GM21529 (cell line): ENCODE results near the gene DDX25.
A peak's percentile ranks its signal among the peaks of the same experiment; 100 is the strongest.
"Not testable (repeated sequence)": the region's sequence is repeated elsewhere in the genome, so short reads cannot be mapped to it uniquely, and the experiment has no call there.

Source experiments
- ATAC-seq: cut with Tn5 transposase; IDR thresholded peaks from one replicate; pipeline ENCODE4 v1.9.1; 2021; ENCODE audit not compliant: unreplicated experiment

DDX25 gene

DNA sequence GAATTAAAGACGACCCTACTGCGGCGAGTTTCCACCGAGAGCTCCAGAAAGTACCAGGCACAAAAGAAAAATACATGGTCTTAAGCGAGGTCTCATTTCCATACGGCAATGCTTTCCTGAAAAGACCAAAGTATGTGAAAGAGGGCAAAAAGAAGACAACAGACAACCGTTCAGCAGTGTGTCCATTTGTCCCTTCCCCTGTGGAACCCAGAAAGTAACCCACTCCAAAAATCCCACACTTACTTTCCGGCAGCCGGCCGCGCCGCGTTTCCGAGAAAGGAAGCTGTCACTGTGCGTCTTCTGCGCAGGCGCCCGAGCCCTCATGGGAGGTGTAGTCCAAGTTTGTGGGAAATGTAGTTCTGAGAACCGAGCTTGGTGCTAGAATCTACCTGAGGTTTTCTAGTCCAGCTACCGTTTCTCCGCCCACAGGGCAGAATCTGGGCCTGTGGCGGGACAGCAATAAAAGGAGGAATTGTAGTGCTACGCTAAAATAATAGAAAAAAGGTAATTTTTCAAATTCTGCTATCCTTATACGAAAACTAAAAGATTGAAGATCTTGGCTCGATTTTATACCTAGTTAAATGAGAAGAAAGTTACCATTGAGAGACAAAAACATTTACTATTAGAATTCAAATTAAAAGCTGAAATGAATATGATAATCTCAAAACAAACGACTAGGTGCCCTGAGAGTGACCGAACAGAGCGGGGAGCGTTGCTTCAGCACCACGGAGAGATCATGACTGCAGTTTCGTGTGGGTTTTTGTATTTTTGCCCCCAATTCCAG is 1.2 kb upstream of the DDX25 start, which contains the start of gene PUS3:
Gene PUS3 (minus strand): TSS at position 280 of the 784 bp plus-strand sequence. CDS start 6,922 bp downstream, outside the sequence.
- peak; percentile 99 for ATAC-seq

DNA sequence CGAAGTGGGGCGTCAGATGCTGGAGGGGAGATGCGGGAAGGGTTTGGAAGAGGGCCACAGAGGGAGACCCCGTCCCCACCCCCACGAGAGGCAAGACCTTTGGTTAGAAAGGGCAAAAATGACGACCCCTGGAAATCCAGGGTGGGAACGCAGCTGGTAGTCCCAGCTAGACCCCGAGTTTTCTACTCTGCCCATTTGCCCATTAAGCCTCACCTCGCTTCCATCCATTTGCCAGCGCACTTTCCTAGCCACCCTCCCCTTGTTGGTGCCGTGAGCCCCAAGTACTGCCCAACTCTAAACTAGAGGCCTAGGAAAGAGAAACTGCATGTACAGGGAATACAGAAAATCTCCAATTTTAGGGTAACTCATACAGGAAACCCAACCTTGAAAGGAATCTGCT is 370 bp downstream of the DDX25 start:
- ATAC-seq = no peak

DNA sequence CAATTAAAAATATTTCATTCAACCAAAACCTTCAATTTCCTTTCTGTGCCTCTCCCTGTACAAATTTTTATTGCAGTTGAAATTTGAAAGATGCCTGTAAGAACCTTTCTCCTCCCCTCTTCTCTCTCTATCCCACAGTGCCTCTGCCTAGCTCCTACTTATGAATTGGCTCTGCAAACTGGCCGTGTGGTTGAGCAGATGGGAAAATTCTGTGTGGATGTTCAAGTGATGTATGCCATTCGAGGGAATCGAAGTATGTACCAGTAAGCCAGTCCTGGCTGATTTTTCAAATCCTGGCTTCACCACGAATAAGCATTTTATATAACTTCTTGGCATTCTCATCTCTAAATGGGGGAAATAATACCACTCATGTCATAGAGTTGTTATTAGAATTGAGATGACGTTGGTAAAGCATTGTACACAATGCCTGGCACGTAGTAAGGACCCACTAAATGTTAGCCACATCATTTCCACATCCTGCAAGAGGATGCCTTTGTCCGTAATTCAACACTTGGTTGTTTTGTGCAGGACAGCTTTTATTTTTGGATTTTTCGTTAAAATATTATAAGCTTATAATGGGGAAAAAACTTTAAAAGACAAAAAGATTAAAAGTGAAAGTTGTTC is 6.0 kb downstream of the DDX25 start:
- no peak for ATAC-seq

DNA sequence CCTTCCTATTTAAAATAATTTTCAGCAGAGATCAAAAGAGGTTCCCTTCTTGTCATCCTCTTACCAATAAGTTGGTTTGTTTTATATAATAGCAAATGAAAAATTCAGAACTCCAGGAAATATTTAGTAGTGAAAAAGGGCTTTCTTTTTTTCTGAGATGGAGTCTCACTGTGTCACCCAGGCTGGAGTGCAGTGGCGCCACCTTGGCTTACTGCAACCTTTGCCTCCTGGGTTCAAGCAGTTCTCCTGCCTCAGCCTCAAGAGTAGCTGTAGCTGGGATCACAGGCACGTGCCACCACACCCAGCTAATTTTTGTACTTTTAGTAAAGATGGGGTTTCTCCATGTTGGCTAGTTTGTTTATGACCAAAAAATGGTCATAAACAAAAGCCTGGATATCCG is 10.3 kb downstream of the DDX25 start:
- ATAC-seq = not testable (repeated sequence)

DNA sequence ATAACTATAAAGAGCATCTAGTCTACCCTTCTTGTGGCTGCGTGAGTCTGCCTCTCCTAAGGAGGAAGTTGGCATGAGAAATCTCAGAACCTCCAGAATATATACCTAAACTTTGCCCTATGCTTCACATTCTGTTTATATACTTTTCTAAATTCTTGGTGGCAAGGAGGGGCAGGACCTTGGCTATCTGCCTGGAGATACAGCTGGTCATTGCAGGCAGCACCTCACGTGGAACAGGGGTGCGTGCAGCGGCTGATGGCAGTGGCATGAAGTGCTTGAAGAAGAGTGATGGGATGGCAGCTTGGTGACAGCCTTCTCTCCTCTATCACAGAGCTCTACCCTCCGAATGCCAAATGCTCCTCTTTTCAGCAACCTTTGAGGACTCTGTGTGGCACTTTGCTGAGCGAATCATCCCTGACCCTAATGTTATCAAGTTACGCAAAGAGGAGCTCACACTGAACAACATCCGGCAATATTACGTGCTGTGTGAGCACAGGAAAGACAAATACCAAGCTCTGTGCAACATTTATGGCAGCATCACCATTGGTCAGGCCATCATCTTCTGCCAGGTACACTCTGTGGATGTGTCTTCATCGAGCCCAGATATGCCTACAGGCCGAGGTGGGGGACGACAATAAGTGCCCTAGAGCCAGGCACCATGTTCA is 12.5 kb downstream of the DDX25 start:
- no peak for ATAC-seq

DNA sequence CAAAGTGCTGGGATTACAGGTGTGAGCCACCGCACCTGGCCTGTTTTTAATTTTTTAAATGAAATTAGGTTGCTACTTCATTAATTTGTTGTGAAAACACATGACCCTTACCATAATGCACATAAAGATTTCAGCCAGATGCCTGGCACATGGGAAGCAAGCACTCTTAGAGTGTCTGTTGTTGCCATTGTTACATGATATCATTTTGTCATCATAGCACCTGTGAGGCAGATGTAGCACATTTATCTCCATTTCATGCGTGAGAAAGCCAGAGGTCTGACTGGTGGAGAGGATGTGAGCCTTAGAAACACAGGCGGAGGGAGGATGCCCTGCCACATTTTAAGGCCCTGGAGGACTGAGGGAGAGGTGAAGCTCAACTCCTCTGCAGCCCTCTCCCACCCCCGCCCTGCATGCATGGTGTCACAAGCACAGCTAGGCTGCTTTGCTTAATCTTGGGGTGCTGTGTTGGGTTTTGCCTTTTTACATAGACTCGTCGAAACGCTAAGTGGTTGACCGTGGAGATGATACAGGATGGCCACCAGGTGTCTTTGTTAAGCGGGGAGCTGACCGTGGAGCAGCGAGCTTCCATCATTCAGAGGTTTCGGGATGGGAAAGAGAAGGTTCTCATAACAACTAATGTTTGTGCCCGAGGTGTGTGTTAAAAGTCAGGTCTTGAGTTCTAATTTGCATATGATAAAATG is 14.0 kb downstream of the DDX25 start:
- no peak for ATAC-seq

DNA sequence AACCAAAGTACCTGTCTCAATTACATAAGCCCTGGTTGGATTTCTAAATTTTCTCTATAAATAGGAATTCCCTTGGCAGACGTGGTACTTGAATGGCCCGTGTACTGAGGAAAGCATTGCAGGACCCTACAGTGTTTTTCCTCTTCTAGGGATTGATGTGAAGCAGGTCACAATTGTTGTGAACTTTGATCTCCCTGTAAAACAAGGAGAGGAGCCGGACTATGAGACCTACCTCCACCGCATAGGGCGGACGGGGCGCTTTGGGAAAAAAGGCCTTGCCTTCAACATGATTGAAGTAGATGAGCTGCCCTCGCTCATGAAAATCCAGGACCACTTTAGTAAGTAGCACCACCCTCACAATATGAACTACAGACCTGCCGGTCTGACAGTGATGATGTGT is 16.7 kb downstream of the DDX25 start:
- ATAC-seq = no peak

DNA sequence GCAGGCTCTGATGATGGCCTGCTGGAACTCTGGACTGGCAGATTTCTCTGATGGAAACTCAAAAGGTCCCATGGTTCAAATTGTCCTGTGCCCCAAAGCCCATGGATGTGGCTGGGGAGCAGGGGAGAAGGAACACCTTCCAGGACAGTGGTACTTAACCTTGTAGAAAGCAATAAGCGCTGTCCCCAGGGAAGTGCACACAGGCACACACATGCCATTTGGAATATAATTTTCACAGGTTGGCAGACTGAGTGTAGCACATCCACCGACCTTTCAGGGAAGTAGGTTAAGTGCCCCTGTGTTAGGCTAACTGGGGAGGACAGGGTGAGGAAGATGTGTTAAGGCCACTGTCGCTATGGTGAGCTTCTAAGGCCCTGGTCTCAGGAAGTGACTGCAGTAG is 17.8 kb downstream of the DDX25 start:
- no peak for ATAC-seq

DNA sequence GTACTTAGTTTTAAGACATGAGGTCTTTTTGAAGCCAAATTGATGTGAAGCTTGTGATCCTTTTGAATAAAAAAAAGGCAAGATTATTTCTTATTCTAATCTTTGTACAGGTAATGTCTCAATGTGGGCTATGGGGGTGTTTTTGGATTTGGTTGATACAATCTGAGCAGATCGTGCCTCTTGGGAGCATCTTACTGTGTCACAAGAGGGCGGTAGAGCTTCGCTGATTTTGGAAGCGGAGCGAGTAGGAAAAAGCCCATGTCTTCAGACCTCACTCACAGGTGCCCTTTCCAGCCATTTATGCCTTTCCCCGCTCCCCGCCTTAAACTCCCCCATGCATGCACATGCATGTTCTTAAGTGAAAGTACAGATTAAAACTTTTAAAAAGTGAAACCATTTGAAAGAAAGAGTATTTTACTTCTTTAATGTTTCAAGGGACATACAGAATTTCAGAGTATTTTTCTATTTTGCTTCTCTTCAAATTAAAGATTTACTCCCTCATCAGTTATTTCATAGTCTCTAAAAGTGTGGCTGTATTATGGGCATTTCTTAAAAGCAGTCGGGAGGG is 18.8 kb downstream of the DDX25 start:
- ATAC-seq = peak; percentile 52

DNA sequence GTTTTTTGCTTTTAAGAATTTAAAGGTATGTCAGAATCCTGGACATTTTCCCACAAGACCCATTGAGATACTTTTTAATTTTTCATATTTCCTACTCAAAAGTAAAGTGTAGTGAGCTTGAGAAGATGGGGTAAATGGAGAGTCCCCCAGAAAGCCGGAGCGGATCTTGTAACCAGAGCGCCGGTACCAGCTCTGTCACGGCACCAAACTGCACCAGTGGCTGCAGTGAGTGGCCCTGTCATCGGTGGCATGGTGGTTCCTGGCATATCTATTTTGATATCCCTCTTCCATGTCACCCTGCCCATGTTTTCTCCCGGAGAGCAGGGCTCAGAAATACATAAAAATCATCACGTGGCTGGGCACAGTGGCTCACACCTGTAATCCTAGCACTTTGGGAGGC is 19.3 kb downstream of the DDX25 start:
- ATAC-seq = no peak

DNA sequence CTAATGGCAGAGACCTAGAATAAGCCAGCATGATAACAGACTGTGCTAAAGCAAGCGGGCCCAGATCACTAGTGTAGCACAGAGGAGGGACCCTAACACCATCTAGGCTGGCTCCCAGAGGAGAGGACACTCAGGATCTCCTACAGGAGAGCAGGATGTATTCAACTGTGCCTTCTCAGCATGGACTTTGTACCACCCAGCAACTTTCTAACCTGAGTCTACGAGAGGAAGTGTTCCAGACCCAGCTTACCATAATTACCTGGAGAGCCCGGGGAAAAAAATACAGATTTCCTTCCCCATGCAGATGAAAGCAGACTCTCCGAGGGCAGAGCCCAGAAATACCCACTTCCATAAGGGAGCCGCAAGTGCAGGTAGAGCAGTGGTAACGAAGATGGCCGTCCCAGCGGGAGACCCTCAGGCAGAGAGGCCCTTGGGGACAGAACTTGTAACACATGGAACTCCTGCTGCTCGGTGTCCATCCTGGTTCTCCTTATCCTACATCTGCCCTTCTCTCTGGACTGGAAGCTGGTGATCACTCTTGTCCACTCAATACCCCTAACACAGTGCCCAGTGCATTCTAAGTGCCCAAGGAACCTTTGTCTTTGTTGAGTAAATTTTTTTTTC is 20.2 kb downstream of the DDX25 start:
- no peak for ATAC-seq

DNA sequence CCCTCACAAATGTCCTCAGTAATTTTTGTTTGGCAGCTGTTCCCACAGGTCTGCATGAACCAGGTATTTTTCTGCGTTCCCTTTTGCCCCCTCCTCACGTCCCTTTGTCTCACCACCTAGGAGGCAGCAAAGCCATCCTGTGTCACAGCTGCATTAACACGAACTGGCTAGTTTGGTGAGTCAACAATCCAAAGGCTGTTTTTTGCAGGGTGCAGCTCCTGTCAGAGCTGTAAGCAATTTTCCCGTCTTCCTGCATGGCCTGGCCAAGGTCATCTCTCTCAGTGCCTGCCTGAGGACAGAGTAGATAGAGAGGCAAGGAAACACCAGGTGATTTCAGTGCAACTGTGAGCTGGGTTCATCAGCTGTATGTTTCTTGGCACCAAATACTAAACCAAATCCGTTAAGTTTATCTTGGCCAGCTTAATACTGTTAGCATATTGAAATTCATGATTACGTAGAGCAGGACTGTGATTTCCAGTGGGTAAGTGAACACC is 21.0 kb downstream of the DDX25 start:
- ATAC-seq = no peak

DNA sequence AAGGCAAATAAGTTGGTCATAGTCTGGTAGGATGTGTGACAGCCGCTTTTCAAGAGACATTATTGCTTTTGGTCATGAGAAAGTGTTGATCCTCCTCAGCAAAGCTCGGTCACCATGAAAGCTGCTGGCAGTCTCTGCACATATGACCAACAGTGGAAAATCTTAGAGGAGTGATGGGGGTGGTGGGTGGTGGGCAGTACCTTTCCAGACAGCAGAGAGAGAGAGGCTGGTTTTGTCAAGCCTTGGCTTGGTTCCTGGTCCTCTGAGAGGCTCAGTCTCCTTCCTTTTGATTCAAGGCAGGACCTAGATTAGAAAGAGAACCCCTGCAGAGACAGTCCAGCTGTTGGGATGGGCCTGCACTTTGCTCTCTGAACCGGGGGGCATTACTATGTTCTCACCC is 21.5 kb downstream of the DDX25 start:
- no peak for ATAC-seq

DNA sequence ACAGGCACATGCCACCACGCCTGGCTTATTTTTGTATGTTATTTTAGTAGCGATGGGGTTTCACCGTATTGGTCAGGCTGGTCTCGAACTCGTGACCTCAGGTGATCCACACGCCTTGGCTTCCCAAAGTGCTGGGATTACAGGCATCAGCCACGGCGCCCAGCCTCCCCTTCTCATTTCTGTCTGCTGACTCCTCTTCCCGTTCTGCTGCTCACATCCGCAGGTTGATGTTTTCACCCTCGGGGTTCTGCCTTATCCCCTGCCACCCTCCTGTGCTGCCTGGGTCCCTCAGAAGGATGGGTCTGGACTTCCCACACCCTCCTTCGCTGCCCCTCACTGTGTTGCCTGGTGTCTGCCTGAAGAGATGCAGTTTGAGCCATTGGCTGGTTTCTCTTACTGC is 22.4 kb downstream of the DDX25 start:
- no peak for ATAC-seq

DNA sequence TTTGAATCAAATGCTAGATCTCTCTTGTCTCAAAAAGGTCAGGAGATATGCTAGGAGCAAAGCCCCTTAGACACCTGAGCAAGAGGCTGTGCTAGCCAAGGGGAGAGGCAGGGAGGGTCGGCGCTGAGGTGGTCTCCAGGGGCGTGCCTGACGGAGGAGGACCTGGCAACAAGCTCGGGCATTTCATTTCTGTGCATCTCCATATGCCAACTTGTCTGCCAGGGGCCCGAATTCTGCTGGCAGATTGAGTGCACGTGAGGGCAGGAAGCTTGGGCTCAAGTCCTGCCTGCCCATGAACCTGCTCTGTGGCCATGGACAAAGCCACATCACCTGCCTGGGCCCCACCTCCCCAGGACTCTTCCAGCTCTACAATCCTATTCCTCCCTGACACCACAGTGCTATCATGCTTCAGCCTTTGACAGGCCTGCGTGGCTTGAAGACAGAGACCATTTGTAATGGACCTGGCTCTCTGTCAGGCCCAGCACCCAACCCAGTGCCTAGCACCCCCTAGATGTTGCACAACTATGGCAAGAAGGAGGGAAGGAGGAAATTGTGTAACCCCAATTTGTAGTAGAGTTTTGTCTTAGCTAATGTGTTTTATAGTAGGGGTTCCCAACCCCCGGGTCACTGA is 25.3 kb downstream of the DDX25 start:
- no peak for ATAC-seq

DNA sequence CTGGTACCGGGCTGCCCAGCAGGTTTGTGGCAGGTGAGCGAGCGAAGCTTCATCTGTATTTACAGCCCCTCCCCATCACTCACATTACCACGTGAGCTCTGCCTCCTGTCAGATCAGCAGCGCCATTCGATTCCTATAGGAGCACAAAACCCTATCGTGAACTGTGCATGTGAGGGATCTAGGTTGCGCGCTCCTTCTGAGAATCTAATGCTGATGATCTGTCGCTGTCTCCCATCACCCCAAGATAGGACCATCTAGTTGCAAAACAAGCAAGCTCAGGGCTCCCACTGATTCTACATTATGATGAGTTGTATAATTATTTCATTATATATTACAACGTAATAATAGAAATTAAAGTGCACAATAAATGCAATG is 25.8 kb downstream of the DDX25 start:
- no peak for ATAC-seq

DNA sequence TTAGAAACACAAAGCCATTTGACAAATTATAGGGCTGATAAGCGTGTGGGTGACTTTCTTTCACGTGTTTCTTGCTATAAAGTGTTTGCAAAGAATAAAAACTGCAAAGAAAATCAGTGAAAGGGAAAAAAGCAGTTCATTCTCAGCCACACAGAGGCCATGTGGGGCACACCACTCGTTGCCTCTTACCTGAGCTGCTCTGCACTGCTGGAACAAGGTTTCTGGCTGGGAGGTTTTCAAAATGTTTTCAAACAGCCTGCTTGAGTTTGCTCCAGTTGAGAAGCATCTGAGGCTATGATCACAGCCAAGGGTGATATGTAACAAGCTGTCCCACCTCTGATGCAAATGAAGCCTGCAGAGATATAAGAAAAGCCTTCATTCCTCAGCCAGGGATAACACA is 26.8 kb downstream of the DDX25 start:
- no peak for ATAC-seq

DNA sequence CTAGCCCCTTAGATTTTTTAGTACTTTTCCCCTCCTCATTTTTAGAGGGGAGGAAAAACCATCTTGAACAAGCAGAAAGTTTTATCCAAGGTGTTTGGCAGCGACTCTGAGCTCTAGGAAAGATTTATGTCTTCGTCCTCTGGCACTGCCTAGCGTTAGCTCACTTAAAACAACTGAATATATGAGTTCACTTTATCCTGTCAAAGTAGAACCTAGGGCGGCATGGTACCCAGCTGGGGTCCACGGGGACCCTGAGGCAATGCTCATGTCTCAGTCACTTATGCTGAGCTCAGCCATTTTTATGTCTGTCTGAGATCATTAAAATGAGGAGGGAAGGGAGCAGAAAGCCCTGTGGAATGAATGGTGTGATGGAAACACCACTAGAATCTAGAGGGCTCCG is 27.4 kb downstream of the DDX25 start:
- ATAC-seq = no peak

DNA sequence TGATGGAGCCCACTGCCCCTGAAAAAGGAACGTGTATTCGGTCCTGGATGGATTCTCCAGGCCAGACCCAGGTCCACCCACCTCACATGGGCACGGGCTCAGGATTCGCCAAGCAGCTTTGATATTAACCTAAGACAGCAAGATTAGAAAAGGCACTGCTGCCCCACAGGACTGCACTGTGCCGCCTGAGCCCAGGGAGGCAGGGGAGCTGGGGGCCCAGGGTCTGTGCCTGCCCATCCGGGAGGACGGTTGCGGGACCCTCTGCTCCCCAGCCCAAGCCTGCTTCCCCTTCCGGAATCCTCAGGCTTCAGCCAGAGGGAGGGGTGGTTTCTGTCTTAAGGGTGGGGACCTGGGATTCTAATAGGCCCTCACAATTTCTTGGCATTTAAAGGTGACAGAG is 28.0 kb downstream of the DDX25 start:
- ATAC-seq = no peak
